Stomach (tissue), 9 donors: Measurements from ENCODE around the gene EIF2S1. TPM values are rescaled to one million over a fixed set of nuclear protein-coding genes. Genes with fewer than 3 reads are reported as not detected.

Experiments used
- DNase-seq, 2 donors: peaks; one replicate each; pipeline versions ENCODE4 v3.0.0 to v3.0.0-alpha.2; 2013 to 2019
- H3K27ac ChIP-seq, 5 donors: fragments of 200-600 bp in 4 of 5; sonication (generic) in 4 of 5; one replicate each; pipeline ENCODE4 v1.5.1; 2013 to 2019; ENCODE audit warnings: mild to moderate bottlenecking in 1 of 5, moderate library complexity in 1 of 5
- H3K27me3 ChIP-seq, 3 donors: fragments of 200-600 bp; sonication (generic); one replicate each; pipeline ENCODE4 v1.5.1; 2017 to 2019; ENCODE audit warnings: mixed run types in 1 of 3
- H3K36me3 ChIP-seq, 4 donors: fragments of 200-600 bp; sonication (generic); 1 replicate in 3 of 4; 2 replicates in 1 of 4; pipeline ENCODE4 v1.5.1; 2016 to 2019
- H3K4me1 ChIP-seq, 4 donors: fragments of 200-600 bp; sonication (generic); one replicate each; pipeline ENCODE4 v1.5.1; 2016 to 2019
- H3K4me3 ChIP-seq, 4 donors: fragments of 200-600 bp; sonication (generic) in 3 of 4; one replicate each; pipeline ENCODE4 v1.5.1; 2016 to 2019; ENCODE audit warnings: mild to moderate bottlenecking in 1 of 4
- H3K9me3 ChIP-seq, 4 donors: fragments of 200-600 bp; sonication (generic); one replicate each; pipeline ENCODE4 v1.5.1; 2016 to 2019
- CTCF ChIP-seq, 7 experiments: fragments of 450-650 bp in 4 of 7; fragments of 200-600 bp in 3 of 7; sonication (generic) in 3 of 7; IDR thresholded peaks; one replicate each; pipeline ENCODE4 v1.5.1; 2016 to 2019; ENCODE audit warnings: antibody characterized with exemption in 7 of 7, control low read depth in 2 of 7, mild to moderate bottlenecking in 1 of 7
- EP300 ChIP-seq: sonication (generic); formaldehyde crosslinking; IDR thresholded peaks from one replicate; pipeline ENCODE4 v1.6.1; 2017; ENCODE audit warnings: antibody characterized with exemption
- POLR2A ChIP-seq, 4 donors: fragments of 450-650 bp; IDR thresholded peaks; one replicate each; pipeline ENCODE4 v1.6.1; 2016; ENCODE audit warnings: antibody characterized with exemption in 4 of 4, control low read depth in 2 of 4, mild to moderate bottlenecking in 1 of 4, moderate library complexity in 1 of 4
- POLR2AphosphoS5 ChIP-seq, 3 donors: sonication (generic); formaldehyde crosslinking; IDR thresholded peaks; one replicate each; pipeline ENCODE4 v1.6.1; 2016; ENCODE audit warnings: antibody characterized with exemption in 3 of 3
- WGBS, 5 donors: extraction: QIAGEN DNeasy Blood & Tissue Kit in 3 of 5; methylation state at CpG; one replicate each; pipeline versions ENCODE4 v1.1.5 to v1.1.7; 2013 to 2018; 5-methylcytosine and 5-hydroxymethylcytosine counted together
- intact Hi-C: fragments of 100-400 bp; cut with DNase I; formaldehyde crosslinking; loops from one replicate; pipeline ENCODE4 v1.15.1; 2023; ENCODE audit warnings: low total_unique reads
- polyA plus RNA-seq, 3 donors: library from polyadenylated mRNA; stranded (reverse); fragments of 200-250 nt; gene quantifications; one replicate each; pipeline ENCODE4 v1.2.3, GENCODE V29; 2013
- total RNA-seq, 5 donors: library from RNA; depleted of rRNA; stranded (reverse); fragments of >200 nt; gene quantifications; one replicate each; pipeline versions ENCODE4 v1.1.0 to v1.2.3, GENCODE V29; 2014 to 2016
- donor health status: healthy with polysubstance abuse.
- donor health status: Bipolar disorder and iron deficiency.
- donor health status: healthy.

The EIF2S1 gene
- total and polyA plus RNA-seq, 8 donors = 15.6 to 149 (median 42.6) TPM

DNA sequence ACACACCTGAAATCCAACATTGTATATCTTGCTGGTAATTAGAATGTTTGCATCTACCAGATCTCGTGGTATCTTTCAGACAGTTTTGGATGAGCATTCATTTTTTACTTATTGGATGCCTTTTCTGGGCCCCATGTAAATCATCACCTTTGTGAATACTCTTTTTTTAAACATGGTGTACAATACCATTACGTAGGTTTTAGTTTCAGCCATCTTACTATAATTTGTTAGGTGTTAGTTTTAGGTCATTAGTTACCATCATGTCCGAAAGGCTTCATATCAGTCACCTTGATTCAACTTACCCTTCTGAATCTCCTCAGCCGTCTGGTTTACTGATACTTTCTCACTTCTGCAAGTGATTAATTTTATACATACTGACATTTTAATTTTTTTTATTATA lies 5.3 kb downstream of the EIF2S1 start:
- intact Hi-C loops = no loop called here
- TF ChIP-seq EP300 (no peak), POLR2A (IDR thresholded peaks at IDR 0.05) (no peak), CTCF (IDR thresholded peaks at IDR 0.05) (no peak), POLR2AphosphoS5 (IDR thresholded peaks at IDR 0.05) (no peak)
- H3K36me3 ChIP-seq = peaks cover 36 to 68% (median 63%) of the 10 kb centered on the region in 4 donors
- 87 to 91% (median 89%) methylated on average over 4 of the region's 4 CpGs for WGBS, 5 donors
- H3K27ac ChIP-seq = no peak overlapping the region
- no peak overlapping the region for H3K4me3 ChIP-seq
- H3K4me1 ChIP-seq = peaks cover 7 to 60% (median 41%) of the 10 kb centered on the region in 4 donors
- DNase-seq = no peak
- H3K9me3 ChIP-seq = no peaks in the 10 kb centered on the region
- no peaks in the 10 kb centered on the region for H3K27me3 ChIP-seq

DNA sequence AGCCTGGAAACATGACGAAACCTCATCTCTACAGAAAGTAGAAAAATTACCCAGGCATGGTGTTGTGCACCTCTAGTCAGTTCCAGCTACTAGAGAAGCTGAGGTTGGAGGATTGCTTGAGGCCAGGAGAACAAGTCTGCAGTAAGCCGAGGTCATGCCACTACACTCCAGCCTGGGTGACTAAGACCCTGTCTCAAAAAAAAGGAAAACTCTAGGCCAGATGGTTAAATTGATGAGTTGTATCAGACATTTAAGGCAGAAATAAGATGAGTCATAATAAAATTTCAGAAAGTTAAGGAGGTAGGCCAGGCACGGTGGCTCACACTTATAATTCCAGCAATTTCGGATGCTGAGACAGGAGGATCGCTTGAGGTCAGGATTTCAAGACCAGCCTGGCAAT lies 10.7 kb downstream of the EIF2S1 start:
- Histone ChIP-seq H3K4me3 (no peak overlapping the region), H3K27ac (no peak overlapping the region), H3K36me3 (peaks cover 29 to 99% (median 99%) of the 10 kb centered on the region in 4 donors), H3K27me3 (no peaks in the 10 kb centered on the region), H3K9me3 (no peaks in the 10 kb centered on the region), H3K4me1 (peaks cover 0 to 30% (median 14%) of the 10 kb centered on the region in 4 donors)
- no peak for DNase-seq
- WGBS, 5 donors = 81 to 93% (median 85%) methylated on average over 5 of the region's 5 CpGs
- intact Hi-C loops = no loop called here
- TF ChIP-seq EP300 (no peak), POLR2A (IDR thresholded peaks at IDR 0.05) (no peak), CTCF (IDR thresholded peaks at IDR 0.05) (no peak), POLR2AphosphoS5 (IDR thresholded peaks at IDR 0.05) (no peak)

DNA sequence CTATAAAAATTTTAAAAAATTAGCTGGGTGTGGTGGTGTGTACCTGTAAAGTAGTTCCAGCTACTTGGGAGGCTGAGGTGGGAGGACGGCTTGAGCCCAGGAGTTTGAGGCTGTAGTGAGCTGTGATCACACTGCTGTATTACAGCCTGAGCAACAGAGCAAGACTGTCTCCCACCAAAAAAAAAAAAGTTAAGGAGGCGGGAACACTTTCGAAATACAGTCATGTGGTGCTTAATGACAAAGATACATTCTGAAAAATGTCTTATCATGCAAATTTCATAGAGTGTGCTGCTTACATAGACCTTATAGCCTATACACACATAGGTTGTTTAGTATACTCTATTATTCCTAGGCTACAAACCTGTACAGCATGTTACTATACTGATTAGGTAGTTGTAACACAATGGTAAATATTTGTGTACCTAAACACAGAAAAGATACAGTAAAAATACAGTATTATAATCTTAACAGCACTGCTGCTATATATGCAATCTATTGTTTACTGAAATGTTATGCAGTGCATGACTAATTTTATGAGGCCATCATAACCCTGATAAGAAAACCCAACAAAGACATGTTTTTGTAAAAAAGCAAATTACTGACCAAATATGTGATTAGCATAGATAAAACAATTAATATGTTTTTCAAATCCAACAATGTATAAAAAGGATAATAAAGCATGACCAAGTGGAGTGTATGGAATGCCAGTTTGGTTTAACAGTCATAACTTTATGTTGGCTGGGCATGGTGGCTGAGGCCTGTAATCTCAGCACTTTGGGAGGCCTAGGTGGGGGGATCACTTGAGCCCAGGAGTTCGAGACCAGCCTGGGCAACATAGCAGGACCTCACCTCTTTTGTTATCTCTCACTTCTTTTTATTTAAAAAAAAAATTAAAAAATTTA lies 11.4 kb downstream of the EIF2S1 start:
- H3K27me3 ChIP-seq = no peaks in the 10 kb centered on the region
- no peak for DNase-seq
- peaks cover 29 to 99% (median 99%) of the 10 kb centered on the region in 4 donors for H3K36me3 ChIP-seq
- 89 to 95% (median 93%) methylated on average over 4 of the region's 4 CpGs for WGBS, 5 donors
- no peak for TF ChIP-seq EP300
- no peak for TF ChIP-seq CTCF (IDR thresholded peaks at IDR 0.05)
- TF ChIP-seq POLR2AphosphoS5 (IDR thresholded peaks at IDR 0.05) = no peak
- TF ChIP-seq POLR2A (IDR thresholded peaks at IDR 0.05) = no peak
- intact Hi-C loops = no loop called here
- no peak overlapping the region for H3K4me3 ChIP-seq
- H3K27ac ChIP-seq = no peak overlapping the region
- H3K4me1 ChIP-seq = peaks cover 0 to 30% (median 13%) of the 10 kb centered on the region in 4 donors
- H3K9me3 ChIP-seq = no peaks in the 10 kb centered on the region

DNA sequence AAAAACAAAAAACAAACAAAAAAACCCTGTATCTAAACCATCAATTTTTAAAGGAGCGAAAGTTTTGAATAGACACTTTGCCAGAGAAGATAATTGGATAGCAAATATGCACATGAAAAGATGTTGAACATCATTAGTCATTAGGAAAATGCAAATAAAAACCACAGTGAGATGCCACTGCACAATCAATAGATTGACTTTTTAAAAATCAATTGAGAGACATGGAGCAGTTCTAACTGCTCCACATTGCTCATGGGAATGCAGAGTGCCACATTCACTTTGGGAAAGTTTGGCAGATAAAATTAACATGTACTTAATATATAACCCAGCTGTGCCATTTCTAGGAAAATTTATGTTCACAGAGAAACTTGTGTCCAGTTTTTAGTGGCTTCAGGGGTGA lies 12.7 kb downstream of the EIF2S1 start:
- WGBS, 5 donors = 89 to 100% (median 98%) methylated on average over 1 of the region's 1 CpG
- DNase-seq = no peak
- H3K27me3 ChIP-seq = no peaks in the 10 kb centered on the region
- peaks cover 0 to 27% (median 11%) of the 10 kb centered on the region in 4 donors for H3K4me1 ChIP-seq
- no peak for TF ChIP-seq EP300
- no peak for TF ChIP-seq CTCF (IDR thresholded peaks at IDR 0.05)
- TF ChIP-seq POLR2A (IDR thresholded peaks at IDR 0.05) = no peak
- no peak for TF ChIP-seq POLR2AphosphoS5 (IDR thresholded peaks at IDR 0.05)
- H3K27ac ChIP-seq = no peak overlapping the region
- H3K9me3 ChIP-seq = no peaks in the 10 kb centered on the region
- H3K36me3 ChIP-seq = peaks cover 29 to 99% (median 99%) of the 10 kb centered on the region in 4 donors
- no peak overlapping the region for H3K4me3 ChIP-seq
- intact Hi-C loops = no loop called here
